Activated CD4-positive, alpha-beta T cell treated with anti-CD3 and anti-CD28 coated beads for 24 hours (primary cell): ENCODE results near the gene MAST2.
"Not testable (repeated sequence)": the region's sequence is repeated elsewhere in the genome, so short reads cannot be mapped to it uniquely, and the experiment has no call there.

Experiments used
- DNase-seq, 2 donors: peaks; one replicate each; pipeline ENCODE4 v3.0.0-alpha.2; 2020; ENCODE audit warnings: low read depth in 2 of 2

Gene MAST2

GRCh38 chr1:45938029-45938428 is 134.6 kb downstream of the MAST2 start:
- no peak for DNase-seq

- DNase-seq, result no peak
Measured at GRCh38 chr1:45942411-45942810, 139.0 kb downstream of the MAST2 start.

- DNase-seq, result no peak
Measured at GRCh38 chr1:45943185-45943584, 139.8 kb downstream of the MAST2 start.

- DNase-seq, result no peak
Measured at GRCh38 chr1:45945426-45945825, 142.0 kb downstream of the MAST2 start.

DNA sequence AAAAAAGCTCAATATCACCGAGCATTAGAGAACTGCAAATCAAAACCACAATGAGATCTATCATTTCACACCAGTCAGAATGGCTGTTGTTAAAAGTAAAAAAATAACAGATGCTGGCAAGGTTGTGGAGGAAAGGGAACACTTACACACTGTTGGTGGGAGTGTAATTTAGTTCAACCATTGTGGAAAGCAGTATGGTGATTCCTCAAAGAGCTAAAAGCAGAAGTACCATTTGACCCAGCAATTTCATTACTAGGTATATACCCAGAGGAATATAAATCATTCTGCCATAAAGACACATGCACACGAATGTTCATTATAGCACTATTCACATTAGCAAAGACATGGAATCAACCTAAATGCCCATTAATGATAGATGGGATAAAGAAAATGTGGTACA is 146.1 kb downstream of the MAST2 start:
- DNase-seq, result not testable (repeated sequence)

GRCh38 chr1:45952072-45952471 is 148.7 kb downstream of the MAST2 start:
- no peak for DNase-seq

DNA sequence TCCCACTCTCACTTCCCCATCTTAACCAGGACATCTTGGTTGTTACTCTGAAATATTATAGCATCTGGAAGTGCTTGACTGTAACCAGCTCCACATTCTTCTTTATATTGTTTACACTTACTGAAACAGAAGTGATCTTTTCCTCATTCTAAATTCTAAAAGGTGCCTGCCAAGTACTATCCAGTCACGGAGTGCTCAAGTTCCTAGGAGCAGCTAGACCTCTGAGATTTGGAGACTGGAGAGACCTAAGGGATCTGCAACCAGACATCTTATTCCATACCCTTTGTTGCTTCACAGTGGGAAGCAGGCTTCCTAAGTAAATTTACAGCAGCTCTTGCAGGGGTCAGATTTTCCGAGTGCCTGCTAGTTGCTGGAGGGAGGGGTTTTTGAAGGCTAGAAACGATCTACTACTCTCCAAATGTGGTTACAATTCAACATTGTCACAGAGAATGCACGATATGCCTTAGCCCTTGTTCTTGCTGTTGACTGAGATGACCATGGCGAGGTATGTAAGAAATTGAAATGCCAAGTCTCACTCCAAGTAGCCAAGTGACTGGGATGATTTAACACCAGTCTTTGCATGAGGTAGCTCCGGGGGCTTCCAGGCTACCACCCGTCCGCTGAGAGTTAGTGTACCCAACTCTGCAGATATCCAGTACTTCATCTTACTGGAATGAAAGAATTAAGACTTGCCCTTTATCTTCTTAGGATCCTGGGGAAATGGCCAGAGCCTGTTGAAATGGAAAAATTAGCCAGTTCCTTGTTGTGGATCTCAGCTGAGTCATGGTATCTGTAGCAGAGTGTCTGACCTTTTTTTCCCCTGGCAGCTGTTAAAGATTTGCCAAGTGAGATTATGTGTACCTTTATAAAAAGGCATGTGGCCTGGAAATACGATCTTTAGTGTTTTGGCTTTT is 150.8 kb downstream of the MAST2 start:
- no peak for DNase-seq

- no peak for DNase-seq
Measured at GRCh38 chr1:45957684-45958083, 154.3 kb downstream of the MAST2 start.

DNA sequence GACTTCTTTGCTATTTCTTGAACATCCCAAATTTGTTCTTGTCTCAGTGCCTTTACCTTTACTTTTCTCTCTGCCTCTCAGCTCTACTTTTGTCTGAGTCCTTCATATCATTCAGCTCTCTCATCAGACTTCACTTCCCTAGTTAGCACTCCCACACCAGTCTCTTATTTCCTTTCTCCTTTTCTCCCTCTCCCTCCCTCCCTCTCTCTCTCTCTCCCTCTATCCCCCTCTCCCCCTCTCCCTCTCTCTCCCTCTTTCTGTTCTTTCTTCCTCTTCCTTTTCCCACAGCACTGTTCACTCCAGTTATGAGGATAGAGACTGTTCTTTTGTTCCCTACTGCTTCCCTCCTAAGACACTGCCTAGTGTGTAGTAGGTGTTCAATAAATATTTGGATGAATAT is 154.9 kb downstream of the MAST2 start:
- no peak for DNase-seq

DNA sequence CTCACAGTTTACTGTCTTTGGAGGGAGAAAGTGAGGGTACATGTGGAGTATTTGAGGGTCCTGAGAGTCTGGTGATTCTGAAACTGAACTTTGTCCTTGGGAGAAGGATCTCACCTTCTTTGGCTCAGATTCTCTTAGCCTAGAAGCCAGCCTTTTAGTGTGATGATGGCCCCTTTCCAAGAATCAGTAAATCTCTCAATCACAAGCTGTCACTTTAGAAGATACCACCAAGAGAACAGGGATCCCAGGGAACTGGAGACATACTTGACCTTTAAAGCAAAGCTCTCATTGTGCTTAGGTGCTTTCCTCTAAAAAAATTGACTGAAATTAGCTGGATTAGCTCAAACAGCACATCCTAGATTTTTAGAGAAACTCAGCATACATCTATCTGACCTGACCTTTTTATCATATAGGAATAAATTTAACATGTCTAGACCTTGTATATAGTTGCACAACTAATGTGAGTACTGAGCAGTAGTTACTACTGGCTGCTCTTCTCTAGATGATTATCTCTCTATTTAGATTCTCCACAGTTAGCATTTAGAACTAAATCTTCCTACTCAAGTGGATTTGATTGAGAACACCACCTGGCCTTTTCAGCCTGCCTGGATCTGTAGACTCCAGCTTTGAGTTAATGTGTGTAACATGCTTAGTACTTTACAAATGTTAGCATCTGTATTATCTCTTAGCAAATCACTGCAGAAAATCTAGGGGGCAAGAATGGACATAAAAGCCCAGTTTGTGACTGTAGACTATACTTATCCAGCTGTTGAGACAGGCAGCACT is 157.7 kb downstream of the MAST2 start:
- DNase-seq, result no peak

GRCh38 chr1:45961936-45962335 is 158.5 kb downstream of the MAST2 start:
- not testable (repeated sequence) for DNase-seq

GRCh38 chr1:45968941-45969666 is 165.7 kb downstream of the MAST2 start:
- DNase-seq, result no peak

- DNase-seq, result no peak
Measured at GRCh38 chr1:45969866-45970265, 166.5 kb downstream of the MAST2 start.

- DNase-seq, result no peak
Measured at GRCh38 chr1:45971335-45971734, 167.9 kb downstream of the MAST2 start.

DNA sequence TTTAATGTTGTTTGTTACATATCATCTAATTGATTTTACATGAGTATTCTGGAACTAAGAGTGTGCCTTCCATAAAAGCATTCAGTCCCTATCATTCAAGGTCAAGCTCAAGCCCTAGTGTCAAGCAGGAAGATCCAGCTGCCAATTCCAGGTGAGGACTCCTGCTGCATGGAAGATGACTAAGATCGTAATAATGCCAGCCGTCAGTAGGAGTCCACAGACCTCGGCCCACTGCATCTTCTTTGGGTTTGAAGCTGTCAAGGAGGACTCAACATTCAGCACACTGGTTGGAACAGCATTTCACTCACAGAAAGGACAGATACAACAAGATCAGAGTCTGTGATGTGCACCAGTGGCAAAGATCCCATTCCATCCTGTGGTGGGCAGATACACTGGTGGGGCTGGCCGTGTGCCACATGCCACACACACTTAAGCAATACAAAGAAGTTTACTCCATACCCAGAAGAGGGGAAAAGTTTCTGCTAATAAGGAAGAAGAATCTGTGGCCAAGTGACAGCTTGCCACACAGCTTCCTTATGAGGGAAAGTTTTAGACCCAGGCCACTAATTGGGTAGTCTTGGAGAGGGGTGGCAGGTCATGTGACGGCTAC is 168.6 kb downstream of the MAST2 start:
- DNase-seq, result no peak

DNA sequence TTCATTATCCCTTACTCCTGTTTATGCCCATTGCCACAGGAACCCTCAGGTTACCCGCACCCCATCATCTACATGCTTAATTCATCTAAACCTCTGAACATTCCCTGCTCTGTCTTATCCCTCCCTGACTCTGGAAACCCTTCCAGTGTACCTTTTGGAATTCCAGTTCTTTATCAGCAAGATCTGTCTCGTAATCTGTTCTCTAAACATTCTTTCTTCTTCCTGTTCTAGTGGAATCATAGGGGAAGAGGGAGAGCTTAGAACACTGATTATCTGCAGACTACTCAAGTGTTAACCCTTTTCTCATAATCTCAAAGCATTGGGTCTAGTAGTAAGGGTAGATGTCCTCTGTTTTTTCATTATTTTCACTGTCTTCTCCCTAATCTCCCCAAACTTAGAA is 169.2 kb downstream of the MAST2 start:
- no peak for DNase-seq

- DNase-seq, result no peak
Measured at GRCh38 chr1:45973121-45973520, 169.7 kb downstream of the MAST2 start.

- DNase-seq, result no peak
Measured at GRCh38 chr1:45974541-45975269, 171.3 kb downstream of the MAST2 start.

DNA sequence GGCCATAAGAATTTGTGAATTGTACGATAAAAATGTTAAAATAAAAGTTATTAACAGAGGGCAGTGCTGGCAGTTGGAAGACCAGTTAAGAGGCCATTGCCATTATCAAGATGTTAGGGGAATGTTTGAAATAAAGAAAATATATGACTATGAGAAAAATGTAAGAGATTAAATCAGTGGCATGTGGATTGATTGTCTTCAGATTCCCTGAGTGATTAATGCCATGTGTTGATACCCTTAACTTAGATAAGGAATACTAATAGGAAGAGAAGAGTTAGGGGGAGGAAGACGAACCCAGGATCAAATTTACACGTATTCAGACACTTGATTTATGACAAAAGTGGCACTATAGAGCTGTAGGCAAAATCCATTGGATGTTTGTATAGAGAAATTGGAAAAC is 173.2 kb downstream of the MAST2 start:
- no peak for DNase-seq

DNA sequence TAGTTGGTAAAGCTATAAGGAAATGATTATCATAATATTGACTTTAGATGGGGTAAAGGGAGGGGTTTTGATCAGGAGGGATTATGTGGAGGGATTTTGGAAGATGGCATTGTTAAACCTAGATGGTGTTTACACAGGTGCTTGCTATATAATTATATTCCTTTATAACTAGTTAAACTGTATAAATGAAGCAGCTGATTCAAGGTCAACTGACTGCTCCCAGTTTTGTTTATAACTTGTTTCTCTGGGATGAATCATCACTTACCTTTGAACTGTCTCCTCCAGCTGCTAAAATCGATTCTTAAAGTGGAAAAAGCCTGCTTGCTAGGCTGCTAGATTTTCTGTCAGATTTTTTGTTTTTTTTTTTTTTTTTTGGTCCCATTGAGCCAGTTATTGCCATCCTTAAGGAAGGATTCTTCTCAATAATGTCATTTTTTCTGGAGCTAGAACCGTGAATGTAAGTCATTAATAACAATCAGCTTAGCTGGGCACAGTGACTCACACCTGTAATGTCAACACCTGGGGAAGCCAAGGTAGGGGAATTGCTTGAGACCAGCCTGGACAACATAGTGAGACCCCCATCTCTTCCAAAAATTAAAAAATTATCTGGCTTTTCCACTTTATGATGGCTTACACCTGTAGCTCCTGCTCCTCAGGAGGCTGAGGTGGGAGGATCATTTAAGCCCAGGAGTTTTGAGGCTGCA is 175.8 kb downstream of the MAST2 start:
- no peak for DNase-seq

GRCh38 chr1:45979778-45980176 is 176.4 kb downstream of the MAST2 start:
- no peak for DNase-seq
